Measurements from ENCODE around the gene PIK3CB.

The PIK3CB gene

DNA sequence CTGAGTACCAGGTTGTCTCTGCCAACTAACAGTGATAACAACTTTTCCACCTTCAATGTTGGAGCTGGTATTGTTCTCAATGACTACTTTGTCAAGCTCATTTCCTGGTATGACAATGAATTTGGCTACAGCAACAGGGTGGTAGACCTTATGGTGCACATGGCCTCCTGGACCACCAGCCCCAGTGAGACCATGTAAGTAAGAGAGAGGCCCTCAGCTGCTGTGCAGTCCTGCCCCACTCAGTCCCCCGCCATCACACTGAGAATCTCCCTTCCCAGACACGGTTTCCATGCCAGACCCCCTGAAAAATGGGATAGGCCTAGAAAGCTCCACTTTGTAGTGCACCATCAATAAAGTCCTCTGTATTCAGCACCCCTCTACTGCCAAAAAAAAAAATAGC is 56.1 kb downstream of the PIK3CB start:
- no peaks in the 10 kb centered on the region for H3K9me2 ChIP-seq (replicated peaks; ENCODE audit: insufficient read depth, low read length)
- H3K36me3 ChIP-seq (ENCODE audit: low read length) = no peaks in the 10 kb centered on the region
- H3K4me2 ChIP-seq (ENCODE audit: low read depth, low read length, poor library complexity, severe bottlenecking) = no peak overlapping the region
- no peak overlapping the region for H3K27ac ChIP-seq (ENCODE audit: low read depth, low read length)
- no peaks in the 10 kb centered on the region for H4K20me1 ChIP-seq (ENCODE audit: low read depth, low read length)
- H3K27me3 ChIP-seq (ENCODE audit: low read length) = no peaks in the 10 kb centered on the region
- H3K4me3 ChIP-seq (ENCODE audit: insufficient read depth, low read length, poor library complexity, severe bottlenecking) = no peak overlapping the region
- peaks cover 6% of the 10 kb centered on the region for H3K79me2 ChIP-seq (ENCODE audit: insufficient read depth, low read length)
- no peak overlapping the region for H3K9ac ChIP-seq (ENCODE audit: low read length)
- TF ChIP-seq, protein P1, sequence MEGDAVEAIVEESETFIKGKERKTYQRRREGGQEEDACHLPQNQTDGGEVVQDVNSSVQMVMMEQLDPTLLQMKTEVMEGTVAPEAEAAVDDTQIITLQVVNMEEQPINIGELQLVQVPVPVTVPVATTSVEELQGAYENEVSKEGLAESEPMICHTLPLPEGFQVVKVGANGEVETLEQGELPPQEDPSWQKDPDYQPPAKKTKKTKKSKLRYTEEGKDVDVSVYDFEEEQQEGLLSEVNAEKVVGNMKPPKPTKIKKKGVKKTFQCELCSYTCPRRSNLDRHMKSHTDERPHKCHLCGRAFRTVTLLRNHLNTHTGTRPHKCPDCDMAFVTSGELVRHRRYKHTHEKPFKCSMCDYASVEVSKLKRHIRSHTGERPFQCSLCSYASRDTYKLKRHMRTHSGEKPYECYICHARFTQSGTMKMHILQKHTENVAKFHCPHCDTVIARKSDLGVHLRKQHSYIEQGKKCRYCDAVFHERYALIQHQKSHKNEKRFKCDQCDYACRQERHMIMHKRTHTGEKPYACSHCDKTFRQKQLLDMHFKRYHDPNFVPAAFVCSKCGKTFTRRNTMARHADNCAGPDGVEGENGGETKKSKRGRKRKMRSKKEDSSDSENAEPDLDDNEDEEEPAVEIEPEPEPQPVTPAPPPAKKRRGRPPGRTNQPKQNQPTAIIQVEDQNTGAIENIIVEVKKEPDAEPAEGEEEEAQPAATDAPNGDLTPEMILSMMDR (IDR thresholded peaks at IDR 0.05; ENCODE audit: insufficient read depth, low read length, poor library complexity, severe bottlenecking) = no peak
- H3F3A ChIP-seq (ENCODE audit: insufficient read depth) = no peaks in the 10 kb centered on the region
- no peaks in the 10 kb centered on the region for H3K9me3 ChIP-seq (ENCODE audit: insufficient read depth, low read length)
- H2AFZ ChIP-seq (ENCODE audit: low read depth, low read length, severe bottlenecking) = no peak overlapping the region

DNA sequence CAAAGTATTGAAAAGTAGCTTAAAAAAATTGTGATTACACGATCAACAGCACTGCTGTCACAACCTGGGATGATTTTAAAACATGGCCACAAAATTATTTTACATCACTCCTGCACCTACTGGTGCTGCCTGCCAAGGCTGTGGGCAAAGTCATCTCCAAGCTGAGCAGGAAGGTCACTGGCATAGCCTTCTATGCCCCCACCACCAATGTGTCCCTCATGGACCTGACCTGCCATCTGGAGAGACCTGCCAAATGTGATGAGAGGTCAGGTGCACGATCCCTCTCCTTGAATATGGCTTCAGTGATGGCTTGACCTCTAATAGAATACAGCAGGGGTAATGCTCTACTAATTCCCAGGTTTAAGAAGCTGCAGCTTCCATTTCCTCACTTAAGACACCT is 57.8 kb downstream of the PIK3CB start:
- Histone ChIP-seq H3K4me2 (ENCODE audit: low read depth, low read length, poor library complexity, severe bottlenecking) (no peak overlapping the region), H3K79me2 (ENCODE audit: insufficient read depth, low read length) (peaks cover 6% of the 10 kb centered on the region; the same call in 1 of the 2 replicates)
- no peak for TF ChIP-seq EZH2phosphoT487 (conservative IDR thresholded peaks at IDR 0.05; ENCODE audit: low read length)

DNA sequence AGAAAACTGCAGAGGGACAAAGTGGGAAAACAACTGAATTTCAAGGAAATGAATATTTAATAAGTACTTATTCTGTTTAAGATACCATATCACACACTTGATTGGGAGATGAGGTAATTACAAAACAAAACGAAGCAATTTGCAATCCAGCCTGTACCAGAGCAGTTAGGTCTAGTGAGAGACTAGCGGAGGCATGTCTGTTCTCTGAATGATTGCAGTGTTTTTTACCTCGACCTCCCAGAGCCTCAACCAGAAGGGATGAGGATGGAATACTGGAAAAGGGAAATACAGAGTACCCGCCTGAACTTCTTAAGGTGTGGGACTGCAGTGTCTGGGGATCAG is 59.5 kb downstream of the PIK3CB start:
- H3K79me2 ChIP-seq (ENCODE audit: insufficient read depth, low read length) = 0 out of 2 replicates have a peak, but pooled peaks cover 6% of the 10 kb centered on the region
- H3K4me2 ChIP-seq (ENCODE audit: low read depth, low read length, poor library complexity, severe bottlenecking) = no peak overlapping the region

More for the DNA sequence above, 57.8 kb downstream of the PIK3CB start:
- H3K9me2 ChIP-seq (replicated peaks; ENCODE audit: insufficient read depth, low read length) = no peaks in the 10 kb centered on the region
- H3K27me3 ChIP-seq (ENCODE audit: low read length) = no peaks in the 10 kb centered on the region
- H2AFZ ChIP-seq (ENCODE audit: low read depth, low read length, severe bottlenecking) = no peak overlapping the region
- no peaks in the 10 kb centered on the region for H3K36me3 ChIP-seq (ENCODE audit: low read length)
- H3K9me3 ChIP-seq (ENCODE audit: insufficient read depth, low read length) = no peaks in the 10 kb centered on the region
- no peak overlapping the region for H3K9ac ChIP-seq (ENCODE audit: low read length)
- no peaks in the 10 kb centered on the region for H4K20me1 ChIP-seq (ENCODE audit: low read depth, low read length)
- no peak overlapping the region for H3K27ac ChIP-seq (ENCODE audit: low read depth, low read length)
- no peak overlapping the region for H3K4me3 ChIP-seq (ENCODE audit: insufficient read depth, low read length, poor library complexity, severe bottlenecking)
- H3F3A ChIP-seq (ENCODE audit: insufficient read depth) = no peaks in the 10 kb centered on the region

DNA sequence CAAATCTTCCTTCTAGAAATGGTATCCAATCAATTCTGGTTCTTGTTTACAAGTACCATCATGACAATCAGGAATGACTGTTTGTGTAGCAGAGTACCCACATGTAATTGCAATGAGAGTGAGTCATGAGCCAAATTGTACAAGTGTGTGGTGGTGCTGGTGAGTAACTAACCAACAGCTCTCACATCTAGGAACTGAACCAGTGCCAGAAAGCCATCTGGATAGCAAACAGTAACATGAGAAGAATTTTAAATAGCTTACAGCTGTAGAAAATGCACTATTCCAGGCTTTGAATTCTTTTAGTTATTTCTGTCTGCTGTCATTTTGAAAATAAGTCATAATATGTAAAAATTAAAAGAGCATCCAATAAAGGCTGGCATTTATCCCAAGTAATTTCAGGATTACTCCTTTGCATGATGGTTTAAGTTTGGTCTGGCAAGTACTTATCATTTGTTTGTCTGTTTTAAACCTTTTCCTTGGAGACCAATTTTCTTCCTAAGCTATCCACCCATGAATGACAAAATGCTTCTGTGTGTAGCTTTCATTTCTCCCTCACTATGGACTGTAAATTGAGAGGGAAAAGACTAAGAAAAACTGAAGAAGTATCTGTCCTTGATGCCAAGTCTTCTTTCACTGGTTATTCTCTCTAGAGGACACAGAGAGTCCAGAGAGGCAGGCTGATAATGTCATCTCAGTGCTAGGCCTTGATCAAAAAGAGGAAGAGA is 60.0 kb downstream of the PIK3CB start:
- H3K27ac ChIP-seq (ENCODE audit: low read depth, low read length) = no peak overlapping the region
- H3K9me3 ChIP-seq (ENCODE audit: insufficient read depth, low read length) = peaks cover 4% of the 10 kb centered on the region; the same call in 1 of the 2 replicates
- H3K27me3 ChIP-seq (ENCODE audit: low read length) = no peaks in the 10 kb centered on the region
- 0 out of 2 replicates have a peak, but pooled peaks cover 6% of the 10 kb centered on the region for H3K79me2 ChIP-seq (ENCODE audit: insufficient read depth, low read length)
- no peak overlapping the region for H3K4me2 ChIP-seq (ENCODE audit: low read depth, low read length, poor library complexity, severe bottlenecking)
- peaks cover 1% of the 10 kb centered on the region; the same call in 1 of the 2 replicates for H3K36me3 ChIP-seq (ENCODE audit: low read length)
- no peaks in the 10 kb centered on the region for H3K9me2 ChIP-seq (replicated peaks; ENCODE audit: insufficient read depth, low read length)
- no peaks in the 10 kb centered on the region for H4K20me1 ChIP-seq (ENCODE audit: low read depth, low read length)
- no peaks in the 10 kb centered on the region for H3F3A ChIP-seq (ENCODE audit: insufficient read depth)
- no peak overlapping the region for H3K9ac ChIP-seq (ENCODE audit: low read length)
- no peak overlapping the region for H2AFZ ChIP-seq (ENCODE audit: low read depth, low read length, severe bottlenecking)
- TF ChIP-seq, protein P1 (IDR thresholded peaks at IDR 0.05; ENCODE audit: insufficient read depth, low read length, poor library complexity, severe bottlenecking) = no peak
- TF ChIP-seq EZH2phosphoT487 (conservative IDR thresholded peaks at IDR 0.05; ENCODE audit: low read length) = no peak
- no peak overlapping the region for H3K4me3 ChIP-seq (ENCODE audit: insufficient read depth, low read length, poor library complexity, severe bottlenecking)

More for the DNA sequence above, 59.5 kb downstream of the PIK3CB start:
- H3K27ac ChIP-seq (ENCODE audit: low read depth, low read length) = no peak overlapping the region
- H2AFZ ChIP-seq (ENCODE audit: low read depth, low read length, severe bottlenecking) = no peak overlapping the region
- no peak overlapping the region for H3K9ac ChIP-seq (ENCODE audit: low read length)
- no peaks in the 10 kb centered on the region for H3K9me2 ChIP-seq (replicated peaks; ENCODE audit: insufficient read depth, low read length)
- H3F3A ChIP-seq (ENCODE audit: insufficient read depth) = no peaks in the 10 kb centered on the region
- no peak overlapping the region for H3K4me3 ChIP-seq (ENCODE audit: insufficient read depth, low read length, poor library complexity, severe bottlenecking)
- no peaks in the 10 kb centered on the region for H3K9me3 ChIP-seq (ENCODE audit: insufficient read depth, low read length)
- no peak for TF ChIP-seq EZH2phosphoT487 (conservative IDR thresholded peaks at IDR 0.05; ENCODE audit: low read length)
- TF ChIP-seq, protein P1 (IDR thresholded peaks at IDR 0.05; ENCODE audit: insufficient read depth, low read length, poor library complexity, severe bottlenecking) = no peak
- H3K36me3 ChIP-seq (ENCODE audit: low read length) = no peaks in the 10 kb centered on the region
- H4K20me1 ChIP-seq (ENCODE audit: low read depth, low read length) = no peaks in the 10 kb centered on the region
- H3K27me3 ChIP-seq (ENCODE audit: low read length) = no peaks in the 10 kb centered on the region
